Stimulated activated CD4-positive, alpha-beta T cell treated with anti-CD3 and anti-CD28 coated beads, Interleukin-1b, Interleukin-23, amount 100 ng/mL, for 1 hour (primary cell): Measurements from ENCODE around the gene NBPF6.
"Not testable (repeated sequence)": the region's sequence is repeated elsewhere in the genome, so short reads cannot be mapped to it uniquely, and the experiment has no call there.

Experiments used
- DNase-seq, 2 donors: peaks; one replicate each; pipeline ENCODE4 v3.0.0-alpha.2; 2020; ENCODE audit warnings: low read depth in 2 of 2

Gene NBPF6

GRCh38 chr1:108502138-108502537 is 52.0 kb downstream of the NBPF6 start:
- no peak for DNase-seq

DNA sequence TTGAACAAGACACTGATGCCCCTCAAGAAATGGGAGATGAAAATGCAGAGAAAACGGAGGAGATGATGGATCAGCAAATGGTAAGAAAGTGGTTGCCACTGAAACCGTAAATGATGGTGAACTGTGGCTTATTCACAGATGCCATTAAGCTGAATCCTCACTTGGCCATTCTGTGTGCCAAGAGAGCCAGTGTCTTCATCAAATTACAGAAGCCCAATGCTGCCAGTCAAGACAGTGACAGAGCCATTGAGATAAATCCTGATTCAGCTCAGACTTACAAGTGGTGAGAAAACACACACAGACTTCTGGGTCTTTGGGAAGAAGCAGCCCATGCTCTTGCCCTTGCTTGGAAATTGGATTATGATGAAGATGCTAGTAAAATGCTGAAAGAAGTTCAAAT is 52.5 kb downstream of the NBPF6 start:
- no peak for DNase-seq

GRCh38 chr1:108503062-108503733 is 53.1 kb downstream of the NBPF6 start:
- DNase-seq: no peak

DNA sequence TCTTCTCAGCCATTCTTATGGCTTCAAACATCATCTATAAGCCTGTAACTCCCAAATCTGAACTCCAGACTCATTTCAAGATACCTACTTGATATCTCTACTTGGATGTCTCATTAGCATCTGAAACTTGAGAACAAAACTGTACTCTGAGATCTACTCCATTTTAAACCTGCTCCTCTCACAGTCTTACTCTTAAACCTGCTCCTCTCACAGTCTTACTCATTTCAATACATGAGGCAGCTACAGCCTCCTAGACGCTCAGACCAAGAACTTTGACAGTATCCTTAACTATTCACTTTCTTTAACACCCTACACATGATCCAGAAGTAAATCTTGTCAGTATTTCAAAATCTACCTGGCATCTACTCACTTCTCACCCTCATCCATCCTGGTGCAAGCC is 54.3 kb downstream of the NBPF6 start:
- DNase-seq: no peak

- no peak for DNase-seq
These were observed 55.6 kb downstream of the NBPF6 start for GRCh38 chr1:108505763-108506070.

GRCh38 chr1:108511764-108512163 is 61.6 kb downstream of the NBPF6 start:
- no peak for DNase-seq

DNA sequence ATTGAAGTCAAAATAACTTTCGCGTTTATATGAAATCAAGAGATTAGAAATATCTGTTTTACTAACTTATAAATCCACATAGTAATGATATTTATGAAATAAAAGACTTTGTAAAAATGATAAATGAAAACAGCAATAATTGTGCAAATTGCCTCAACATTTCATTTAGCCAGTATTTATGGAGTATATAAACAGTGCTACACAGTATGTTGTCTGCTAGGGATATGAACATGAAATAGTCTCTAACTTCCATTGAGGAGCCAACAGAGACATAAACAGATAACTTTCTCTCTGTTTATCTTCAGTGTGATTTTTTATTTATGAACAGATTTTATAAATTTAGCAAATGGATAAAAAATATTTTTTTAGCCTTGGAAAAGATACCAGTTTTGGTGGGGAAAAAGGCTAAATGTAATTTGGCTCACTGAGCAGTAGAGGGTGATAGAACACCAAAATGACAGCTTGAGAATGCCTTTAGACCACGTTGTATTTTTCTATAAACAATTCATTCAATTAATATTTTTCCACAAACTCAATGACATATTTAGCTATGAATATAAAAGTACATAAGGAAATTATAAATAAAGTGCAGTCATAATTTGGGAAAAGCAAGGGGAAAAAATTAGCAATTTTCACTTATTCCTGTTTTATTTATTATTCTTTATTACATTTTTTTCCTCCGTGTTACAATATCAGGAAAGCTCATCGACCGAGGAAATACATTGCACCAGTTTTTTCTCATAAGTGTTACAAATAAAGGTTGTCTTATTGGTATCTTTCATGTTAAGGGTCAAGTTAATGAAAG is 62.3 kb downstream of the NBPF6 start:
- no peak for DNase-seq

GRCh38 chr1:108513044-108513415 is 62.9 kb downstream of the NBPF6 start:
- no peak for DNase-seq

- DNase-seq: not testable (repeated sequence)
These were observed 63.8 kb downstream of the NBPF6 start for GRCh38 chr1:108513914-108514313.

DNA sequence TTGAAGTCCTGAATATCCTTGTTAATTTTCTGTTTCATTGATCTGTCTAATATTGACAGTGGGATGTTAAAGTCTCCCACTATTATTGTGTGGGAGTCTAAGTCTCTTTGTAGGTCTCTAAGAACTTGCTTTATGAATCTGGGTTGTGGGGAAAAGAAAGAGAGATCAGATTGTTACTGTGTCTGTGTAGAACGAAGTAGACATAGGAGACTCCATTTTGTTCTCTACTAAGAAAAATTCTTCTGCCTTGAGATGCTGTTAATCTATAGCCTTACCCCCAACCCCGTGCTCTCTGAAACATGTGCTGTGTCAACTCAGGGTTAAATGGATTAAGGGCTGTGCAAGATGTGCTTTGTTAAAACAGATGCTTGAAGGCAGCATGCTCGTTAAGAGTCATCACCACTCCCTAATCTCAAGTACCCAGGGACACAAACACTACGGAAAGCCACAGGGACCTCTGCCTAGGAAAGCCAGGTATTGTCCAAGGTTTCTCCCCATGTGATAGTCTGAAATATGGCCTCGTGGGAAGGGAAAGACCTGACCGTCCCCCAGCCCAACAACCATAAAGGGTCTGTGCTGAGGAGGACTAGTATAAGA is 67.3 kb downstream of the NBPF6 start:
- not testable (repeated sequence) for DNase-seq
